Inferior parietal cortex (tissue), 1 donor: Measurements from ENCODE around the gene XPO5.
"Not testable (repeated sequence)": the region's sequence is repeated elsewhere in the genome, so short reads cannot be mapped to it uniquely, and the experiment has no call there.

Experiments
- DNase-seq: peaks from one replicate; pipeline ENCODE4 v3.0.0-alpha.2; 2016; ENCODE audit errors: extremely low spot score

The XPO5 gene

DNA sequence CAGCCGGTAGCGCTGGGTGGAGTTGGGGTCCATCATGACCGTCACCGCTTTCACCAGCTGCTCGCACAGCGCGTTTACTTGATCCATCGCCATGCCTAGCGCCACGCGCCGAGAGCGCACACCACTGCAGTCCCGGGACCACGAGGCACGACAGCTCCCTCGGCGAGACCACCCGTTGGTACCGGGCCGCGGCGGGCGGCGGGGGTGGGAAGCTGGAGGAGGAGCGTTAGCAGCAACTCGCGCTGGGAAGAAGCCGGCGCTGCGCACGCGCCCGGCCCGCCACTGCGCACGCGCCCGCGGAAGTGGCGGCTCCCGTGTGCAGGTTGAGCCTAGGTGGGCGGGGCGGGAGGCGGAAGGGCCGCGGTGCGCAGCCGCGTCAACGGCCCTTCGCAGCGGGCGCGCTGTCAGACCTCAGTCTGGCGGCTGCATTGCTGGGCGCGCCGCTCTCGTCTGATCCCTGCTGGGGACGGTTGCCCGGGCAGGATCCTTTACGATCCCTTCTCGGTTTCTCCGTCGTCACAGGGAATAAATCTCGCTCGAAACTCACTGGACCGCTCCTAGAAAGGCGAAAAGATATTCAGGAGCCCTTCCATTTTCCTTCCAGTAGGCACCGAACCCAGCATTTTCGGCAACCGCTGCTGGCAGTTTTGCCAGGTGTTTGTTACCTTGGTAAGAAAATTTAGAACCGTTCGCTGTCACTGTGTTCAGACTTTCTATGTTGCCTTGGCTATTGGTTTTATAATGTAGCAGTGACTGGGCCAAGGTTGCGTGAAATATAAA is at the start of gene XPO5, which contains the start of gene POLH:
XPO5 (minus strand) TSS at position 267 of the 780 bp plus-strand sequence; CDS start at position 93, 174 bp downstream.
POLH (plus strand) TSS at position 414 of the 780 bp plus-strand sequence. CDS start 6,135 bp downstream, outside the sequence.
- peak; percentile 91 for DNase-seq

DNA sequence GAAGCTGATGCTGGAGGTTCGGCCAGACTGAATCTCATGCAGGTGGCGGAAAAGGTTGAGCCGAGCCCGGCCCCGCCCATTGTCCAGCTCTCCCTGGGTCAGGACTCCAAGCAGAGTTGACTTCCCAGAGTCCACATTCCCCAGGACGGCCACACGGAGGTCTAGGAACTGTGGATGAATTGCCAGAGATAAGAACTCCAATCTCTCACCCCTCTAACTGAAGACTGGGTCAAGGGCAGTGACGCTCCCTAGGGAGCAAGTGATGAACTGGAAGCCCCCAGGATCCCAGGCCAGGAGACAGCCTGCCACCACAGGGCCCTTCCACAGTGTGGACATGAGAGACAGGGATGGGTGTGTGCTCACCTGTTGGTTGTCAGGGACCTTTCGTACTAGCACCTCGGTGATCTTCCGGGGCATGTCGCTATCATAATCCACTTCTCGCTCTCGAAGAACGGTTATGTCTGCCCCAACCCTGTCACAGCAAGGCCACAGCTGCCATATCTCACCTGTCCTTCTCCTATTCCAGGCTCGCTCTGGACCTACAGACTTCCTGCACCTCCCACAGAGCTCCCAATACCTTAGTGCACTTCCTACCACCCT is 49.7 kb upstream of the XPO5 start:
- no peak for DNase-seq

DNA sequence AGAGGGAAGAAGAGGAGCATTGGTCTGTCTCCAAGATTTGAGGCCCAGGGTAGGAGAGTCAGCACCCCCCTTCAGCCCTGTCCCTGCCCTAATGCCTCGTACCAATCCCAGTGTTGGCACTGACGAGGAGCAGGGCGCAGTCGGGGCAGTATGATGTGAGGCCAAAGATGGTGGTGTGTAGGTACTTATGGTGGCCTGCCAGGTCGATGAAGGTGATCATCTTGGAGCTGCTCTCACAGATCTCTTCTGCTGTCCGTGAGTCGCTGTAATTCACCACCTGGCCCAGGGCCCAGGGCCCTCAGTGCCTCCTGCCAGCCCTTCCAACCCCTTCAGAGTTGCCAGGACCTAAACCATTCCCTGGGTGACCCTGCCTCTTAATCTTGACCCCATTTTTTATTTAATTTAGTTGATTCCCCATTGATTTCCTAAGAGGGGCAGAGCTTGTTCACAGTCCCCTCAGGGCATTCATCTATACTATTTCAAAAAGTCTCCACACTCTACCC is 49.0 kb upstream of the XPO5 start:
- no peak for DNase-seq

DNA sequence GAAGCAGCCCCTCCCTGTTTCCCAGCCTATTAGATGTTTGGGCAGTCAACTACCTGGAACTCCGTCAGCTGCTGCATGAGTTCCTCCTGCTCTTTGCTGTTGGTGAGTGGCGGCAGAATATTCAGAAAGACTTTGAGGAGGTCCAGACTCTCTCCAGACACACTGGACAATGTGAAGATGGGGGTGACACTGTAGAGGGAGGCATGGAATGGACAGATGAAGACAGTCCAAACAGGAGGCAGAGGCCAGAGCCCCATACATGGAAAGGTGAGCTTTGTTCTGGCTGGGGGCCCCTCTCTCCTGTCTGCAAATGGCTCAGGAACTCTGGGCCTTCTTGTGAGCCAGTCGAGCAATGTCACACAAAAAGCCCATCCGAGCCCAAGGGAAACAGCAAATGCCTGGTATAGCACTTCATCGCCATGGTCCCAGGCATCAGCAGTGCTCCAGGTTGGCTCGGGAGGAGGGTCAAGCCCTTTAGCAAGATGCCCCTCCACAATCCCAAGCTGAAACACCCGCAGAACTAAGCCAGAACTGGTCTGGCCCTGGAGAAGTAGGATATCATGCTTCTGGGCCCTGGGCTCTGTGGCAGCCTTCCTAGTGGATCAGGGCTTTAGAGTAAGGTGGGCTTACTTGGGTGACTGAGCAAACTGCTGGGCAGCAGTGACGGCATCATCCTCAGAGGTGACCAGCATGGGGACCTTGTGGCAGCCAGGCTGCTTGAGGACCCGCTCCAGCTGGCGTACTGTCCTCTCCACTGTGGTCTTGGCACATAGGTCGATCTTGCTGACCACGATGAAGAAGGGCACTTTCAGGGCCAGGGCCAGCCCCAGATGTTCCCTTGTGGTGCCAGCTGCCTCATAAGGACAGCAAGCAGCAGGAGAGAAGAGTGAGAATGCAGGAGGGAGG is 48.3 kb upstream of the XPO5 start:
- no peak for DNase-seq

DNA sequence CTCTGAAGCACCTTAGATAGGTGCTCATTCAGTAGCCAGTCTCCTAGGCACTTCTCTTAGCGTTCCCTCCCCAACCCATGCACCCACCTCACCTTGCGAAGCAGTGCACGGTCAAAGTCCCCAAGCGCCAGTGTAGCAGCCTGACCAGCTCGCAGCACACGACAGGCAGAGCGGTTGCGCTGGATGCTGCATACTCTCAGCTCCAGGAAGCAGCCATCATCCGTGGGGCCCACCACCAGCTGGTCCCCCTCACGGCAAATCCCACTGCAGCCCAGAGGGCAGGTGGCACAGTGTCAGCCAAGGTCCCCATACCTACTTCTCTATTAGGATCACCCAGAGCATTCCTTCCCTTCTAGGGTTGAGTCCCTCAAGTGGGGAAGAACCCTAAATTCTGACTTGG is 46.7 kb upstream of the XPO5 start:
- no peak for DNase-seq

DNA sequence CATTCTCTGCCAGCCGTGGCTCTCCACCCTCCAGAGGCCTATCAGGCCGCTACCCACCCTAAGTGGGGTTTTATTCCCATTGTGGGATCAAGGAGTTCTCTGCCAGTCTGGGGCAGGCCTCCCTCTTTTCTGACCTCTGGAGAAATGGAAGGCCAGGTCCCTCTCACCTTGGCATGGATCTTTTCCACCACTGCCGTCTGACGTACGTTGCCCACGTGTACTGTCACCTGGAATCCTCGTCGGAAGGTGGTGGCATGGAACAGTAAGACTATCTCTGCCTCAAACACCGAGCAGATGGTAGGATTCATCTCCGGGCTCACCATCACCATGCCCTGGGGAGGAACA is 46.0 kb upstream of the XPO5 start:
- DNase-seq: no peak

DNA sequence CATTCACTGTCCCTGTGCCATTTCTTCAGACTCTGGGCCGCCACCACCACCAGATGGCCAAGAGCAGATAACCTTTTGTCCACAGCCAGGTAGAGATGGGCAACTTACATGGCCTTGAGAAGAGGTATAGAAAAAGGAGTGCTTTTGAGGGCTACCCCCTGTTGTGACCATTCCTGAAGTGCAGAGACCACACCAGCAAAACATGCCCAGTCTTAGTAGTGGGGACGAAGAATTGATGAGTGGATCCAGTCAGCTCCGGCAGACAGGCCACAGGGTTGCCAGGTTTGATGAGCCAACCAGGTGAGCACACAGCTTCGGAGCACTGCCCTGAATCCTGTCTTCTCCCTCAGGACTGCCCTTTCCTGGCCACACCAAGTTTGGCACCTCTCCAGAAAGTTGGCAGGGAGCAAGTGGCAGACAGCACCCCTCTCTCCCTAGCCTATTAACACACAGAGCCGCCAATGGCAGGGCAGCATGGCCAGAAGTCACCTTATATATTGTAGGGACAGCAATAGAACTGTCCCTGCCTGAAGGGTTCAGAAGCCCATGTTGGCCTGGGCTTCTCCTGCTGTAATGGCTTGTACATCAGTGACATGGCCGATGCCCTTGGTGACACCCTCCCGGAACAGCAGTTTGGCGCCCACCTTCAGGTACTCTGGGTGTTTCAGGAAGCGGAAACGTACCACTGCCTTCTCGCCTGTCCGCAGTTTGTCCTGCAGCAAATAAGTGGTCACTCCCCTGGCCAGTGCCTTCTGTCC is 45.4 kb upstream of the XPO5 start:
- no peak for DNase-seq

DNA sequence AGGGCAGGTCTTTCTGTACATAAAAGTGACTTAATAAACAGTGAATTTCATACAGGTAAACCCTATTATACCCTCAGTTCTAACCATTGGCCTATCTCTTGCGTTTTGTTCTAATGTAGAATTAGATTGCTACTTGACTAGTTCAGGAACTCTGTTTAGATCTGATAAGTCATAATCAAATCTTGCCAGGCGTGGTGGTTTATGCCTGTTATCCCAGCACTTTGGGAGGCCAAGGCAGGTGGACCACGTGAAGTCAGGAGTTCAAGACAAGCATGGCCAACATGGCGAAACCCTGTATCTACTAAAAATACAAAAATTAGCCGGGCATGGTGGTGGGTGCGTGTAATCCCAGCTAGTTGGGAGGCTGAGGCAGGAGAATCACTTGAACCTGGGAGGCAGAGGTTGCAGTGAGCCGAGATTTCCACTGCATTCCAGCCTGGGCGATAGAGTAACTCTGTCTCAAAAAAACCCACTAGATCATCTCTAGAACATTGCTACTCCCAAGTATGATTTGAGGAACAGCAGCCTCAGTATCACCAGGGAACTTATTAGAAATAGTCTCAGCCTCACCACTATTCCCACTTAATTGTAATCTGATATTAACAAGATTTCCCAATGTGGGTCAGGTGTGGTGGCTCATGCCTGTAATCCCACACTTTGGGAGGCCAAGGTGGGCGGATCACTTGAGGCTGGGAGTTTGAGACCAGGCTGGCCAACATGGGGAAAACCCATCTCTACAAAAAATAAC is 41.1 kb upstream of the XPO5 start:
- DNase-seq: no peak

DNA sequence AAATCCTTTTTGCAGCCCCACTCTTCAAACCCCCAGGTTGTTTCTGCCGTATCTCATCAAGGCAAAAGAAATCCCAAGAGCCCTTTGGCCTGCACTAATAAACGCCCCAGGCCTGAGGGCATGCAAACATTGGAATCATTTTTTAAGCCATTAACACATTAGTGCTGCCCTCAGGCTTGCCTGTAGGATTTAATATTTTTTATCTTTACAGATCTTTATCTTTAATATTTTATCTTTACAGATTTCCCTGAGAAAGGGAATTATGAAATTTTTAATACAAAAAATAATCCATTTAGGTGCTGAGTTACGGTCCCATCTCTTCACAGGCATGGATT is 38.5 kb upstream of the XPO5 start:
- DNase-seq: no peak

DNA sequence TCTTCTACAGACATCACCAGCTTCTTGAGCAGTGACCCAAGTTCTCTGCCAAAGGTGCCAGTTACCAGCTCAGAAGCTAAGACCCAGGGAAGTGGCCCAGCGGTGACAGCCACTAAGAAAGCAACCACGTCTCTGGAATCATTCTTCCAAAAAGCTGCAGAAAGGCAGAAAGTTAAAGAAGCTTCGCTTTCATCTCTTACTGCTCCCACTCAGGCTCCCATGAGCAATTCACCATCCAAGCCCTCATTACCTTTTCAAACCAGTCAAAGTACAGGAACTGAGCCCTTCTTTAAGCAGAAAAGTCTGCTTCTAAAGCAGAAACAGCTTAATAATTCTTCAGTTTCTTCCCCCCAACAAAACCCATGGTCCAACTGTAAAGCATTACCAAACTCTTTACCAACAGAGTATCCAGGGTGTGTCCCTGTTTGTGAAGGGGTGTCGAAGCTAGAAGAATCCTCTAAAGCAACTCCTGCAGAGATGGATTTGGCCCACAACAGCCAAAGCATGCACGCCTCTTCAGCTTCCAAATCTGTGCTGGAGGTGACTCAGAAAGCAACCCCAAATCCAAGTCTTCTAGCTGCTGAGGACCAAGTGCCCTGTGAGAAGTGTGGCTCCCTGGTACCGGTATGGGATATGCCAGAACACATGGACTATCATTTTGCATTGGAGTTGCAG is 38.0 kb upstream of the XPO5 start:
- no peak for DNase-seq

DNA sequence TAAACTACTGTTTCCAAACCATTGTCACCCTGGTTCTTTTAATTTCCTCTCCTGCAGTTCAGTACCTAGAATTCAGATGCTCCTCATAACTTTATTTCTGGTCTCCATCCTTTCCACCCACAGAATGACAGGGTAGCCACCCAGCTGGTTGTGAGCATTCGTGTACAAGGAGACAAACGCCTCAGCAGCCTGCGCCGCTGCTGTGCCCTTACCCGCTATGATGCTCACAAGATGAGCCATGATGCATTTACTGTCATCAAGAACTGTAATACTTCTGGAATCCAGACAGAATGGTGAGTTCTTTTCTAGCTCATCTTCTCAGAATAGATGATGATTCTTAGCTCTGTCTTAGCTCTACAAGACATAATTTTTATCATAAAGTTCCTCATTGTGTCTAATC is 34.6 kb upstream of the XPO5 start:
- no peak for DNase-seq

DNA sequence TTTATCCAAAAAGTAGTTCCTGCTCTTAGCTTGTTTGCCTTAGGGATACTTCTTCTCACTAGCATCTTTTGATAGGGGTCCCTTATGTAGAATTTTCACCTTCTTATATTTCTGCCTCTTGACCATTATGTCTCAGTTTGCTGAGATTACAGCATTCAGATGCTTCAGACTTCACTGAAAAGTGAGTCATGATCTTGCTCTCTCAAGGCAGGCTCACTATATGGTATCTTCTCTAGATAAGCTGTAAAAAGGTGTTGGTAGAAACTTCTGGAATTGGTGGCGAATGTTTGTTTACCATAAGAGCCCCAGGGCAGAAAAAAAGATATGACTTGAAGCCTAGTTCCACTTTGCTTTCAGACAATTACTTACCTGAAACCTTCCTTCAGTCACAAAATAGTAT is 33.6 kb upstream of the XPO5 start:
- no peak for DNase-seq

DNA sequence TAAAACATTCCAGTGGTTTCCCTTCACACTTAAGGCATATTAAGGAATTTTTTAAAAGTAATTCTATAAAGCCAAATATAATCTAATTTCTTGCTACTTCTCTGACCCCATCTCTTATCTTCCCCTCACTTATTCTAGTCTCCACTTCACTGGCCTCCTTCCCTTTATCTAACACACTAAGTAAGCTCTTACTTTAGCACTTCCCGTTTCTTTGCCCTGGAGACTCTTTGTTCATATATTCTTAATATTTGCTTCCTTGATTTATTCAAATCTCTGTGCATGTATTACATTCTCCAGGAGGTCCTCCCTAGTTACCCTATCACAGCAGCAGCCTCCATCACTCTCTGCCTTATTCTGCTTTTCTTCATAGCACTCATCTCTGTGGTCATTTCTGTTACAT is 33.0 kb upstream of the XPO5 start:
- no peak for DNase-seq

DNA sequence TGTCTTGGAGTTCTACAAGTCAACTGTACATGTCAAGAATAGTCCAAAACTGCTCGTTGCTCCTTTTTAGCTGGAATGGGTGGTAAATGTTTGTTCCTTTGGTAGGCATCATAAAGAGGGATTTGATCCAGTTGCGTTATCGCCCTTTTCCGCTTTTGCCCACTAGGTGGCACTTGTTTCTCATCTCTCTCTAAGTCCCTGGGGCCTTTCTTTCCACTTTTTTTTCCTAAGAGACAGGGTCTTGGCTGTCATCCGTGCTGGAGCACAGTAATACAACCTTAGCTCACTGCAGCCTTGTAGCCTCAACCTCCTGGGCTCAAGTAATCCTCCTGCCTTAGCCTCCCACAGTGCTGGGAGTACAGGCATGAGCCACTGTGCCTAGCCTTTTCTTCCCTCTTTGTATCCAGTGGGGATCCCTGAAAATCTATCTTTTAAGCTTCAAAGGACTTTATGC is 32.5 kb upstream of the XPO5 start:
- peak; percentile 88 for DNase-seq

DNA sequence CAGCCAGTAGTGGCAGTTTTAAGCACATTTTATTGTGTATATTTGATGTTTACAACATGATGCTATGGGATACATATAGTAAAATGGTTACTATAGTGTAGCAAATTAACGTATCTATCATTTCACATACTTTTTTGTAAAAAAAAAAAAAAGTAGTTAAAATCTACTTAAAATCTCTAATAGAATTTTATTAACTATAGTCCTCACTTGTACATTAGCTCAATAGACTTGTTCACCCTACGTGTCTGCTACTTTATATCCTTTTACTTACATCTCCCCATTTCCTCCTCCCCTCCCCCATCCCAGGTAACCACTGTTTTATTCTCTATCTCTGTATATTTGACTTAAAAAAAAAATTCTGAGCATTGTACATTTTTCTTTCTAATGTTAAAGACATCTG is 30.2 kb upstream of the XPO5 start:
- no peak for DNase-seq

DNA sequence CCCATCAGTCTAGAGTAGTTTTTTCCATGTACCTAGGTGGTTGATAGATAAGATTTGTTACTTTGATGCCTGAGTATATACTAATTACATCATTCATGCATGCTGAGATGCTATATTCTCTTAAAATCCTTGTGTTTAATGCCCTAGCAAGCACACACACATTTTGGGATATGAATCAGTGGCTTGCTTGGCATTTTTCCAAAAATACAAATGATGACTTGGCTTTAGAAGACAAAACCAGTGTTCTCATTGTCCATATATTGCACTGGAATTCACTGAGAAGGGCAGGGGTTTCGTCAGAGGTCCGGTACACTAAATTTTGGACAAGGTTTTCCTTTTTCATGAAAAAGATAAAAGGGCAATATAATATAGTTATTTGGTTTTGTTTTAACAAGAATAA is 28.3 kb upstream of the XPO5 start:
- no peak for DNase-seq

DNA sequence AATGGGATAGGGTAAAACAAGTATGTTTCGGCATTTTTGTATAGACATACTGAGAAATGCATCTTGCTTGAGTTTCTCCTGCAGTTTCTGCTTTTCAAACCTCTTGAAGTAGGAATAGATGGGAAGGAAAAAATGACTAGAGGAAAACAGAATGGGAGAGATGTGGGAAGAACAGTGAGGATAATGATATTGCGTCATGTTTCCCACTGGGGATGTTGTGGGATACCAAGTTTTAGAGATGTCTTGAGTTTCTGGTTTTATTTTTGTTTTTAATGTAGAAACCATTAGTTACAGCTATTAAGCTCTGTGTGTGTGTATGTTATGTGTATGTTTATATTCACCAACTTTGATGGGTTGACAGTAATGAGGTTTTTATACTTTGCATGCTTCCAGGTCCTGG is 24.8 kb upstream of the XPO5 start:
- no peak for DNase-seq

DNA sequence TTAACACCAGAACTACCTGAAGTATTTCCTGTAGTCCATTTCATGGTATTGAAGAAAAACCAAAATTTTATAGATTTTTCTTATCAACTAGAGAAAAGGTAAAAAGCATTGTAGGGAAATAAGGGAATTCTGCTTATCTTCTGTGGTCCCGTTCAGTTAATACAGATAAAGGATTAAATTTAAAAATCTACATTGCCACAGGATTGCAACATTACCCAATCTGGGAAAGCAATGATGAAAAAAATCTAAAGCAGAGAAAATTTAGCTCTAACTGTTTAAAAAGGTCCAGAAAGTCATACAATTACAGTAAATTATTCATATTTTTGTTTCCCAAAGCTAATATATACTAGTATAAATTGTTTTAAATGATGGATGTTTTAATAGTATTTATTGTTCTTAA is 18.1 kb upstream of the XPO5 start:
- DNase-seq: no peak

DNA sequence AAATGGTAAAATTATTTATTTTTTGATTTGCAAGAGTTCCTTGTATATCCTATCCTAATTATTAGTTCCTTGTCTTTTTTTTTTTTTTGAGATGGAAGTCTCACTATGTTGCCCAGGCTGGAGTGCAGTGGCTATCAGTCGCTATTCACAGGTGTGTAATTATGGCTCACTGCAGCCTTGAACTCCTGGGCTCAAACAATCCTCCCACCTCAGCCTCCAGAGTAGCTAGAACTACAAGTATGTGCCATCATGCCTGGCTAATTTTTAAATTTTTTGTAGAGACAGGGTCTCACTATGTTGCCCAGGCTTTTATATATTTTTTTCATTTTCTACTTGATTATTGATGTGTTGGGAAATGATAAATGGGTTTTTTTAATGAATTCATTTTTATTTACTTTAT is 13.7 kb upstream of the XPO5 start:
- not testable (repeated sequence) for DNase-seq

DNA sequence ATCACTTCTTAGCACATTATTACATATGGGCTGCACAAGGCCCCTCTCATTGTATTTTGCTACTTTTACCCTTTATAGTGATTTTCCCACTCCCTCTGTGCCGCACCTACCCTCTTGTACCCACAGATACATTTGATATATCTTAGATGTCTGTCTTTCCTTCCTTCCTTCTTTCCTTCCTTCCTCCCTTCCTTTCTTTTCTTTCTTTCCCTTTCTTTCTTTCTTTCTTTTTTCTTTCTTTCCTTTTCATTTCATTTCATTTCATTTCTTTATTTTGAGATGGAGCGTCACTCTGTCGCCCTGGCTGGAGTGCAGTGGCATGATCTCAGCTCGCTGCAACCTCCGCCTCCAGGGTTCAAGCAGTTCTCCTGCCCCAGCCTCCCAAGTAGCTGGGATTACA is 12.4 kb upstream of the XPO5 start:
- no peak for DNase-seq
